HG03280 (cell line): ENCODE data around the gene ANKS3.
A peak's percentile ranks its signal among the peaks of the same experiment; 100 is the strongest.
"Not testable (repeated sequence)": the region's sequence is repeated elsewhere in the genome, so short reads cannot be mapped to it uniquely, and the experiment has no call there.

Experiments used
- ATAC-seq: cut with Tn5 transposase; IDR thresholded peaks from one replicate; pipeline ENCODE4 v1.9.1; 2021; ENCODE audit warnings: mild to moderate bottlenecking, moderate library complexity; ENCODE audit not compliant: unreplicated experiment

ANKS3 gene

DNA sequence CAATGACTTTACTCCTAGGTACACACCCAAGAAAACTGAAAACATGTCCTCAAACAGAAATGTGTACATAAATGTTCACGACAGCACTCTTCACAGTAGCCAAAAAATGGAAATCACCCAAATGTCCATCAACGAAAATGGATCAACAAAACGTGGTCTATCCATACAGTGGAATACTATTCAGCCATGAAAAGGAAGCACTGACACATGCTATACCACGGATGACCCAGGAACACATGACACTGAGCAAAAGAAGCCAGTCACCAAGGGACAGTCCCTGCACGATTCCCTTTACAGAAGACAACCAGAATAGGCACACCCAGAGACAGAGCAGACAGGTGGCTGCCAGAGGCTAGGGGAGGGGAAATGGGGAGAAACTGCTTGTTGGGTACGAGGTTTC is 21.6 kb upstream of the ANKS3 start:
- no peak for ATAC-seq

DNA sequence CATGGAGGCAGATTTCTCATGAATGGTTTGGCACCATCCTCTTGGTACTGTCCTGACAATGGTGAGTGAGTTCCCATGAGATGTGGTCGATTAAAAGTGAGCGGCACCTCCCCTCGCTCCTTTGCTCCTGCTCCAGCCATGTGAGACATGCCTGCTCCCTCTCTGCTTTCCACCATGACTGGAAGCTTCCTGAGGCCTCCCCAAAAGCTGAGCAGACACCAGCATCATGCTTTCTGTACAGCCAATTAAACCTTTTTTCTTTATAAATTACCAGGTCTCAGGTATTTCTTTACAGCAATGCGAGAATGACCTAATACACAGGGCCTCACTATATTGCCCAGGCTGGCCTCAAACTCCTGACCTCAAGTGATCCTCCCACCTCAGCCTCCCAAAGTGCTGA is 20.8 kb upstream of the ANKS3 start:
- ATAC-seq: no peak

DNA sequence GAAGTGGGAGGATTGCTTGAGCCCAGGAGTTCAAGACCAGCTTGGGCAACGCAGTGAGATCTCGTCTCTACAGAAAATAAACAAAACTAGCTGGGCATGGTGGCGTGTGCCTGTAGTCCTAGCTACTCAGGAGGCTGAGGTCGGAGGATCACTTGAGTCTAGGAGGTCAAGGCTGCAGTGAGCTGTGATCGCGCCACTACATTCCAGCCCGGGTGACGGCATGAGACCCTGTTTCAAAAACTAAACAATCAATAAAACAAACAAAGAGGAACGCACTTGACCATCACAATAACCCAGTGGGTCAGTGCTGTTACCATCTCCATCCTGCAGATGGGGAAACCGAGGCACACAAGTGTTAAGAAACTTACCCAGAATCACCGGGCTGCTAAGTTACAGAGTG is 19.2 kb upstream of the ANKS3 start:
- no peak for ATAC-seq

DNA sequence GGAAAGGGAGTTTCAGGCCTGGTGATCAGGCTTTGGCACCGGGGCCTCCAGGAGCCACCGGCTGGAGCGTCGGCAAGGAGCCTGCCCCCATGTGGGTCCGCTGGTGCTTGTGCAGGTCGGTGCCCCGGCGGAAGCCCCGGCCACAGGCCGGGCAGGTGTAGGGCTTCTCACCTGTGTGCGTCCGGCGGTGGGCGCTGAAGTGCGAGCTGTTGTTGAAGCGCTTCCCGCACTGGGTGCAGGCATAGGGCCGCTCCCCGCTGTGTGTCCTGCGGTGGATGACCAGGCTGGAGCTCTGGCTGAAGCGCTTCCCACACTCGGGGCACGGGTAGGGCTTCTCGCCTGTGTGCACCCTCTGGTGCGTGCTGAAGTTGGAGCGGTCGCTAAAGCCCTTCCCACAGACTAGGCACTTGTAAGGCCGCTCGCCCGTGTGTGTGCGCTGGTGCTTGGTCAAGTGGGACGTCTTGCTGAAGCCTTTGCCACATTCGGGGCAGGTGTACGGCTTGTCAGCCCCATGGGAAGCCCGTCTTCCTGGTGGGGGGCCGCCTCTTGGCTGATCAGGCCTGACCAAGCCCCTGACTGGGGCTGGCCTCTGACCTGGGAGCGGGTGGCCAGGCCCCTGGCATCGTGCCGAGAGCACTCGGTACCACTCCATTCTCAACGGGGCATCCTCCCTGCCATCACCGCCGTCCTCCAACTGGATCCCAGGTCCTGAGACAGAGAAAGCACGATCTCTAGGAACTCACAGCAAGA is 18.5 kb upstream of the ANKS3 start:
- no peak for ATAC-seq

DNA sequence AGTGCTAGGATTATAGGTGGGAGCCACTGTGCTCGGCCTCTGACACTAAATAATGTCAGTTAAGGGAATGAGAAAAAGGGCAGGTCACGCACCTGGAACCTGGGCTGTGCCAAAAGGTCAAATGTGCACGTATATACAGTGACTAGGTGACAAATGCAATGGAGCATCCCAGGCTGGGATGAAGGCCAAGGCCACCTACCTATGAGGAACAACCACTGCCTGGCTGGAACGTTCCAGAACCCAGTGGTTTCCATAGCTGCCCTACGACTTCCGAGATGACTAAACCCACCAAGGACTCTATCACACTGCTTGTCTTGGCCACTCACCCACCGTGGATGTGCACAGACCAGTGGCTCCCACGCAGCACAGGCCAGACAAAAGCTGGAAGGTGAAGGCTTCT is 16.8 kb upstream of the ANKS3 start:
- no peak for ATAC-seq

DNA sequence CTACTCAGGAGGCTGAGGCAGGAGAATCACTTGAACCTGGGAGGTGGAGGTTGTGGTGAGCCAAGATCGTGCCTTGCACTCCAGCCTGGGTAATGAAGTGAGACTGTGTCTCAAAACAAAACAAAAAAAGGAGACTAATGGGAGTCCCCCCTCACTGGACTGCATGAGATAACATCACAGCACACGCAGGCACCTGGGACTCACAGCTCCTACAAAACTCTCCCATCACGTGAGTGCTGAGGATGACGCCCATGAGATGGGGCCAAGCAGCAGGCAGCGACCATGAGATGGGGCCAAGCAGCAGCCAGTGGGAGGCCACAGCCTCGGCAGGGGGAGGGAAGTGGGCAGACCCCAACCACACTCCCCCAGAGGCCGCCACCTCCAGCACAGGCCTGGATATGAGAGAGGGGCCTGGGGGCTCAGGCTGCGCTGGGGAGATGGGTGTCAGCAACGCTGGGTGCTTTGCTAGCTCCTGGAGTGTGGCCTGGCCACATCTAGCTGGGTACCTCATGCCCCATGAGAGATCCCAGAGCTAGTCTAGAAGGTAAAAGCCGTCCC is 15.7 kb upstream of the ANKS3 start:
- no peak for ATAC-seq

DNA sequence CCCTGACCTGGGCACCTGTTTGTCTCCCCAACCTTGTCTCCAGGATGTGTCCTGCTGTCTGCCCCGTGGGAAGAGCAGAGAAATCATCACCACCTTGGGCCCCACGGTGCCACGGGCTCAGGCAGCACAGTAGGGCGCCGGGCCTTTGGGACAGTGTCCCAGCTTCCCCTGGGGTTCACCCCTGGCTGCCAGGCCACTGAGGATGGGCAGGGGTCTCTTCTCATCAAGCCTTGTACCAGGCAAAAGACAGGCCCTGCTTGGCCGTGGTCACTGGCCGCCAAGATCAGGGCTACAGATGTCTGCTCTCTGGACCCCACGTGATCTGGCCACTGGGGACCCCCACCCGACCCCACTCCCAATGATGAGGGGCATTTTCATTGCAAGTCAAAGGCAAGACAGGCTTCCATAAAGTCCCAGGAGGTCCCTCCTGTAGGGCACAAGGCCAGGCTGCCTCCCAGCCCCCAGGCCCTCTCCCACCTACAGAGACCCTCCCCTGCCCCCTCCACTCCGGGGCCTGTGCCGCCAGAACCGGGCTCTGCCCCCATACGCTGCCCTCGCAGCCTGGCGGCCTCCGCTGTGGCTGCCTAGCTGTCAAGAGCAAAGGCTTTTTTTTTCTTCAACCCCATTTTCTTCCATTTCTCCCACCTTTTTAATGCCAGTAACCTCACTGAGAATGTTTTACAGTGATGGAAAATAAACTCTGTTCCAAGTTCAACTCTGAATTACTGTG is 14.8 kb upstream of the ANKS3 start:
- no peak for ATAC-seq

DNA sequence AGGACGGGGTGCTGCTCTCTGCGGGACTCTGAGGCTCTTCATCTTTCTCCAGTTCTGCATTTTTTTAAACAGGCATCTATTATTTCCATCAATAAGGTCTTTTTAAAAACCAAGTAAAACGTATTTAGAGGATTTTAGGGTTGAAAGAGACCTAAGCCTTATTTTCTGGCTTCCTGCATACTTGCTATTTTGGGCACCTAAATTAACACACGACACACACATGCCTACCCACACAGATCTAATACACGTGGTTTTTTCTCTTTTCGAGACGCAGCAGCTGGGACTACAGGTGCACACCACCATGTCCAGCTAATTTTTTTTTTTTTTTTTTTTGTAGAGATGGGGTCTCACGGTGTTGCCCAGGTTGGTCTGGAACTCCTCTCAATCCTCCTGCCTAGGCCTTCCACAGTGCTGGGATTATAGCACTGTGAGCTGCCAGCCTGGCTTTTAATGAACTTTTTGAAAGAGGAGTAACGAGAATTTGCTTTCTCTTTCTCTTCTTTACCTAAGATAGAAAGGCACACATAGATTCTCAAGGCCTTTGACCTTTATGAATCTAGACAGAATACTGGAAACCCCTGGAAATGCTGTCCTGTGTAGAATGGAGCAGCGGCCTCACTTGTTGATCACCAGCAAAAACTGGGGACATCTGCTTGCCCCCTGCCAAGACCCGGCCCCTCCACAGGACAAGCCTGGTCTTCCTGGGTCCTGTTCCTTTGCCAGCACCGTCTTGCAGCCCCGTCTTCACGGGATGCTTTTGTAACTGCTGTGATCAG is 14.0 kb upstream of the ANKS3 start:
- ATAC-seq: no peak

DNA sequence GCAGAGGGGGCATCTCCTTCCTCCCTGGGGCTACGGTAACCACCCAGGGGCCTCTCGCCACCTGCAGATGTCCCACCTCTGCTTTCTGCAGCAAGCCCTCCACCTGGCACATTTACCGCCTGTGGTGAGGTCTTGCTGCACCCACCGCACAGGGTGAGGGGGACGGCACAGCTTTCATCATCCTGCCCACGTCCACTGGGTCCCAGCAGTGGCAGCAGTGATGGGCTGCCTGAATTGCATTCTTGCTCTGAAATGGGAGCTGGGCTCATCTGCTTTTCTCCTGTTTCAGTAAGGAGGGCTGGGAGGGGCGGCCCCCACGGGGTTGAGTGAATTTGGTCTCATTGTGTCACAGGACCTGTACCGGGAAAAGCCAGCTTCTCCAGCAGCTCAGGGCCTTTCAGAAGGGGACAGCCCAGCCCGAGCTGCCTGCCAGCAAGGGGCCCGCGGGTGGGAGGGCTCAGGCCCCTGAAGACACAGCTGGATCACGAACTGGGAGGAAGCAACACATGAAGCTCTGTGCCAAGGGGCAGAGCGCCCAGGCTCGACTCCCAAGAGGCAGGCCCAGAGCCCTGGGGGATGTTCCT is 13.0 kb upstream of the ANKS3 start:
- no peak for ATAC-seq

DNA sequence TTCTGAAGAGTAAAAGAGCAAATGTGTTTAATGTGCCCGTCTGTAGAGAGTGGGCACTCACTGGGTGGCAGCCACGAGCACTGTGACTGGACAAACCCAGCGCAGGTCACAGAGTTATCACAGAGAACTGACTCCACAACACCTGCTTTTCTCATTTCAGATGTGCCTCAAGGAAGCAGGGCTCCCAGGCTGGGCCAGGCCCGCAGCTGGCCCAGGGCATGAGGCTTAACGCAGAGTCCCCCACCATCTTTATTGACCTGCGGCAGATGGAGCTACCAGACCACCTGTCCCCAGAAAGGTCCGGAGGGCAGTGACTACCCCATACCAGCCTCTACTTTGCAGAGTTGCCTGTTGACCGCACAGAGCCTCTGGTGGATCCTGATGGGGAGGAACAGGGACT is 12.1 kb upstream of the ANKS3 start:
- no peak for ATAC-seq

DNA sequence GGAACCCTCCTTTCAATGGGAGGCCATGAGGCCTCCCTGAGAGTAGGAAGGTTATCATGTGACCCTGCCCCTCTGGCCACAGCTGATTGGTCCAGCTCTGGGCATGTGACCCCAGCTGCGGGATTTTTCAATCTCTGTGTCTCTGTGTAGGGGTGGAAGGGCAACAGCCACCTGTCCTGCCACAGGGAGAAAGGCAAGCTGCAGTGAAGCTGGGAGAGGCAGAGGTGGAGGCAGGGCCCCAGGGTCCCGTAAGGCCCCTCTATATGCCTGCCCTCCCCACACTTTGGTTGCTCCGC is 11.2 kb upstream of the ANKS3 start:
- no peak for ATAC-seq

DNA sequence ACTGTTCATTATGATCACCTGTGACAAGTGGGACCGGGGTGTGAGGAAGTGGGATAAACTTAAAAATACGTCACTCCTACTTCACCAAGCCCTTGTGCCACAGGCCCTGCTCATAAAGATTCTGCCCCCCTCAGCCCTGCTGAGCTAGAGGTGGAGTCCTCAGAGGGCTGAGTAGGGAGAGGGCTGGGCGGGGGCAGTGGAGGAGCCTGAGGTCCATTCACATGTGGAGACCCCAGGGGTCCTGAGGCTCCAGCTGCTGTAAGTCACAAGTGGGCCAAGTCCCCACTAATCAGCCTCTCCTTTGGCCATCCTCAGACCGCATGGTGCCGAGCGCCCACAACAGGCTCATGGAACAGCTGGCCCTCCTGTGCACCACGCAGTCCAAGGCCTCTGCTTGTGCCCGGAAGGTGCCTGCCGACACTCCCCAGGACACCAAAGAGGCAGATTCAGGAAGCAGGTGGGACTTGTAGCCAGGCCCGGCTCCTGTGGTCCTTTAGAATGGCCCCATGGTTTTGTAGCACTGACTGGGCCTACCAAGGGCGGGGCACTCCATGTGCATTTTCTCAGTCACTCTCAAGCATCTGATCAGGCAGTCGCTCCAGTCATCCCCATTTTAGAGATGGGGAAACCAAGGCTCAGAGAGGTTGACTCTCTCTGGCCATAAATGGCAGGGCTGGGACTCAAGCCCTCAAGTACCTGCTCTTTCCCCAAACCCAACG is 10.6 kb upstream of the ANKS3 start:
- ATAC-seq: no peak

DNA sequence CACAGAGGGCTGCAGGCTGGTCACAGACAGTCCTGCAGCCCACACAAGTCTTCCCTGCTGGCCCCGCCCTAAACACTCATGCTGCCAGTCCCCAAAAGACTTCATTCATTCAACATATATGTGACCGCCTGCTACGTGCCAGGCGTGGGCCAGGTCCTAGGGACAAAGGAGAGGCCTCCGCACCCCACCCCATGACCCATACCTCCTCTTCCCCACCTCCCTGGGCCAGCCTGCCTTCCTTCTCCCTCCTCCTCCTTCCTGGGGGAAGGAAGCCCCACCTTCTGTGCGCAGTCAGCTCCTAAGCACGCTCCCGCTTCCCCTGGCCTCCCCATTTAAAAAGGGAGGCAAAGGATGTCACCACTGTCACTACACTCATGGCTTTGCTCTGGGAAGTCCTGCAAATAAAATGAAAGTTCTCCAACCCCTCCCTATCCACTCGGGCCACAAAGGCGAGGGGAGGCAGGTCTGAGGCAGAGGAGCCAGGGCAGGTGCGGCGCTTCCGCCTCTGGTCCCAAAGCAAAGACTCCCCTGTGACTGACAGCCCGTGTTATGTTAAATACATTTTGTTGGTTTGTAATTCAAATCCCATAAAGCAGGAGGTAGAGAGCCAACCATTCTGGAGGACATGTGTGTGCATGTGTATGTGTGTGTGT is 9.3 kb upstream of the ANKS3 start:
- ATAC-seq: no peak

DNA sequence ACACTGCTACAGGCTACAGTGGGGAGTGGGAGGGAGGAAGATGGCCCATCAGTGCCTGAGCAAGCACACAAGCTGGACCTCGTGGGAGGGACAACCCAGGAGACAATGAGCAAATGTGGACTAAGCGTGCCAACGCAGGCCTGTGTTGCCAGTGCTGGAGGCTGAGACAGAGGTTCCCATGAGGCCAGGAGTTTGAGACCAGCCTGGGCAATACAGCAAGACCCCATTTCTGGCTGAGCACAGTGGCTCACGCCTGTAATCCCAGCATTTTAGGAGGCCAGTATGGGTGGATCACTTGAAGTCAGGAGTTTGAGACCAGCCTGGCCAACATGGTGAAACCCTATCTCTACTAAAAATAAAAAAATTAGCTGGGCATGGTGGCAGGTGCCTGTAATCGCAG is 4.3 kb upstream of the ANKS3 start:
- not testable (repeated sequence) for ATAC-seq

DNA sequence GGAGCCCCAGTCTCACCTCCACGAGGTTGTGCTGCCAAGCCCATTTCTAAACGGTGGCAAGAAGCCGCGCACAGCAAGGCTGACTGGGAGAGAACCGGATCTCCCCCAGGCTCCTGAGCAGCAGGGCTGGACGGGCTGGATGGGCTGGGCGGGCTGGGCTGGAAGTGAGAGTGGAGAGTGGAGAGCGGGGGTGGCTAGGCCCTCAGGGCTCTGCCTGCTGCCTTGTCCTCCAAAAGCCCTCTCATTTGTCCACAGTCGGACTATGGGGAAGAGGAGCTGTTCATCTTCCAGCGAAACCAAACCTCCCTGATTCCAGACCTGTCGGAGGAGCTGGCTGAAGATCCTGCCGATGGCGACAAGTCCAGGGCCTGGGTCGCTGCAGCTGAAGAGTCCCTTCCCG is 3.5 kb upstream of the ANKS3 start:
- ATAC-seq: no peak

DNA sequence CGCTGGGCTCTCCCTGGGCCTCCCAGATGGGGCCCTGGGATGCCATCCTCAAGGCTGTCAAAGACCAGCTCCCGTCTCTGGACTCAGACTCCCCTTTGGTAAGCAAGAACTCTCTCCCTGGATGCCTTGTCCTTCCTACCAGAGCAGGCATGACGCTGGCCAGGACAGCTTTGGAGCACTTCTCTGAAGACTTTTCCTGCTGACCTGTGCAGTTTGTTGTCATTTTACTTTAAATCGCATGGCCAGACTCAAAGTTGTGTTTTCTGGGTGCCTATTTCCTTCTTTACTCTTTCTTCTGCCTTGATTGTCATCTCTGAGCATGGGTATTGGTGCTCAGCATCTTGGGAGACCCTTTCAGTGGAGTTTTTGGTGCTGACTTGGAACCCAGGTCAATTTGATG is 2.5 kb upstream of the ANKS3 start:
- ATAC-seq: no peak

DNA sequence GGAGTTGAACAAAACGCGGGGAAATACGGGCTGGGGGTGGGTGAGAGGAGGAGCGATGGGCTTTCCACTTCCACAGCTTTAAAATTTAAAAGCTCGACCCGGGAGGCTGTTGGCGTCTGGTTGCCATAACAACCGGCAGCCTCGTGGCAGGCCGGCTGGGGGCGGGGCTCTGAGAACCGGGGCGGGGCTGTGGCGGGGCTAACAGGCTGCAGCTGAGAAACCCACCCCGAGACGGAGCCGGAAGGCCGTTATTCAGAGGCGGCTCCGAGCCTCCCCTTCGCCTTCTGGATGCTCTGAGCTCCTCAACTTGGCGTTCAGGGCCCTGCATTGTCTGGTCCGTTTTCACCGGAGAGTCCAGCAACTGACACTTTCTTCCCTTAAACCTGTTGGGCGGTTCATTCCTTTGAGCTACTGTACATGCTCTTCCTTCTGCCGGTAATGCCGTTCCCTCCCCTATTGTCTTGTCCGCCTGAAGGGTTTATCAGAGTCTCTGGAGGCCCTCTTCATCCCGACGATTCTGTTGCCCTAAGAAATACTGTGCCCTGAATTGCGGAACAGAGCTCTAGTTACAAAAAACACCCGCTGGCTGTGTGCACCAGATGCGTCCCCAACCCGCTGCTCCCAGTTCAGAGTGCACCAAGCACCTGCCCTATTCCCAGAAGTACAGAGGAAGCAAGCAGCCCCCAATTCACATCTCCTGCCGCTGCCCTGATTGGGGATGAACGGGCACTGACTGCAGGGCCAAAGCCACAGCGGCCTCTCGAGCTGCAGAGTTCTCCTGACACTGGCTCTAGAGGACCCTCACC is 862 bp upstream of the ANKS3 start:
- peak; percentile 67 for ATAC-seq

DNA sequence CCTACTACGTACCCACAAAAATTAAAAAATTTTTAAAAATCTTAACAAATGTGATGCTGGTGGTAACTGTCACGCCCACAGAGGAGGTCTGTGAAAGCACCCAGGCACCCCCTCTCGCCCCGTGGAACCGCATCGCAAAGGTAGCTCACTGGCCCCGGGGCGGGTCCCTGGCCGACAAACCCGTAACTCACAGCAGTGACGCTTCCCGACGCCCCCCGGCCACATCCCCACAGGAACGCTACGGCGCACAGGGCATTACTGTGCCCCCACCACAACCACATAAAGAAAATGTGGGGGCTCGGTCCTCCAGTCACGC is 366 bp downstream of the ANKS3 start:
- ATAC-seq: no peak

DNA sequence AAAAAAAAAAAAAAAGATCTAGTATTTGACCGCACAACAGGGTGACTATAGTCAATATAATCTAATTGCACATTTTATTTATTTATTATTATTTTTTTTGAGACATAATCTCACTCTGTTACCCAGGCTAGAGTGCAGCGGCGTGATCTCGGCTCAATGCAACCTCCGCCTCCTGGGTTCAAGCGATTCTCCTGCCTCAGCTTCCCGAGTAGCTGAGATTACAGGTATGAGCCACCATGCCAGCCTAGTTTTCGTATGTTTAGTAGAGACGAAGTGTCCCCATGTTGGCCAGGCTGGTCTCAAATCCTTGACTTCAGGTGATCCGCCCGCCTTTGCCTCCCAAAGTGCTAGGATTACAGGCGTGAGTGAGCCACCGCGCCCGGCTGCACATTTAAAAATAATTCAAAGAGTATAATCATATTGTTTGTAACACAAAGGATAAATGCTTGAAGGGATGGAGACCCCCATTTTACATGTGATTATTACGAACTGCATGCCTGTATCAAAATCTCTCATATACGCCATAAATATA is 794 bp downstream of the ANKS3 start:
- ATAC-seq: no peak
